GM21447 (cell line): Measurements from ENCODE around the gene PITX1.

Experiments used
- ATAC-seq: cut with Tn5 transposase; IDR thresholded peaks from one replicate; pipeline ENCODE4 v1.9.1; 2021; ENCODE audit not compliant: unreplicated experiment

Gene PITX1

GRCh38 chr5:135030123-135030955 lies 3.7 kb downstream of the PITX1 start:
- ATAC-seq, result no peak

- no peak for ATAC-seq
Measured at GRCh38 chr5:135029477-135030122, 4.4 kb downstream of the PITX1 start.

- ATAC-seq, result no peak
Measured at GRCh38 chr5:135028791-135029476, 5.1 kb downstream of the PITX1 start.

GRCh38 chr5:135027697-135028615 lies 6.1 kb downstream of the PITX1 start:
- no peak for ATAC-seq

GRCh38 chr5:135027266-135027696 lies 6.7 kb downstream of the PITX1 start:
- ATAC-seq, result no peak

GRCh38 chr5:135026645-135027265 lies 7.3 kb downstream of the PITX1 start:
- no peak for ATAC-seq

GRCh38 chr5:135025730-135026644 lies 8.0 kb downstream of the PITX1 start:
- no peak for ATAC-seq

- no peak for ATAC-seq
Measured at GRCh38 chr5:135024956-135025729, 8.9 kb downstream of the PITX1 start.

- ATAC-seq, result no peak
Measured at GRCh38 chr5:135020111-135020895, 13.7 kb downstream of the PITX1 start.

GRCh38 chr5:135019314-135019713 lies 14.7 kb downstream of the PITX1 start:
- no peak for ATAC-seq

- no peak for ATAC-seq
Measured at GRCh38 chr5:135018457-135018856, 15.6 kb downstream of the PITX1 start.

GRCh38 chr5:135016861-135017290 lies 17.2 kb downstream of the PITX1 start:
- ATAC-seq, result no peak

- ATAC-seq, result no peak
Measured at GRCh38 chr5:135015942-135016341, 18.1 kb downstream of the PITX1 start.

- ATAC-seq, result no peak
Measured at GRCh38 chr5:135013947-135014570, 20.0 kb downstream of the PITX1 start.

GRCh38 chr5:135013445-135013844 lies 20.6 kb downstream of the PITX1 start:
- ATAC-seq, result no peak

GRCh38 chr5:135012951-135013391 lies 21.1 kb downstream of the PITX1 start:
- no peak for ATAC-seq

GRCh38 chr5:135012033-135012588 lies 21.9 kb downstream of the PITX1 start:
- no peak for ATAC-seq
